ENCODE data around the gene SNCG. TPM values are rescaled to one million over a fixed set of nuclear protein-coding genes. Genes with fewer than 3 reads are reported as not detected.

SNCG gene
- total and polyA plus RNA-seq, 4 experiments from 2014 or later, result not detected

- Histone ChIP-seq H3K4me1 (ENCODE audit: insufficient read depth, low read length) (peaks cover 46% of the 10 kb centered on the region), H3K9me3 (ENCODE audit: control insufficient read depth in 1 of 2, low read length in 2 of 2) (no peaks in the 10 kb centered on the region), H3K27ac (ENCODE audit: low read depth, low read length) (no peak overlapping the region), H3K27me3 (ENCODE audit: insufficient read depth, low read length) (no peaks in the 10 kb centered on the region), H3K4me3 (ENCODE audit: low read length in 2 of 2) (peak overlapping the region in 1 of 2 donors; percentile 23), H3K36me3 (ENCODE audit: insufficient read depth, low read length) (no peaks in the 10 kb centered on the region)
- DNase-seq, result no peak
- H3K27ac Mint-ChIP-seq, result peak overlapping the region; percentile 59 to 87 (median 86)
- intact Hi-C loops (cut with micrococcal nuclease), result loop anchor here (1.0 to 2.0 kb wide), 2 partner anchors 27 to 563 kb away; no protein-coding TSS in a partner anchor
- peak overlapping the region; percentile 56 to 86 (median 80) for H3K4me3 Mint-ChIP-seq
- H3K9me3 Mint-ChIP-seq, result no peaks in the 10 kb centered on the region
- no peaks in the 10 kb centered on the region for H3K36me3 Mint-ChIP-seq
- H3K27me3 Mint-ChIP-seq, result no peaks in the 10 kb centered on the region
- CTCF ChIA-PET (ENCODE audit: partially characterized antibody), result interaction anchor here (0.6 to 6.8 kb wide), 7 partner anchors 9 to 278 kb away, joined by 3 to 97 read pairs (median 4); partner anchors contain the start of gene MMRN2
- POLR2A ChIA-PET (ENCODE audit: partially characterized antibody), result interaction anchor here (1.0 kb wide), 1 partner anchor 129 kb away, joined by 3 read pairs; the partner anchor contains the start of genes GLUD1 and SHLD2
- H3K4me1 Mint-ChIP-seq, result peaks cover 20 to 52% (median 29%) of the 10 kb centered on the region in 4 donors
Observed at GRCh38 chr10:86965986-86966654, 7.7 kb downstream of the SNCG start.

GRCh38 chr10:86967481-86967941, 9.1 kb downstream of the SNCG start:
- H3K4me3 ChIP-seq (ENCODE audit: low read length in 2 of 2), result no peak overlapping the region
- POLR2A ChIA-PET (ENCODE audit: partially characterized antibody), result interaction anchor here (1.2 kb wide), 1 partner anchor 28 kb away, joined by 4 read pairs; no protein-coding TSS in a partner anchor
- no peaks in the 10 kb centered on the region for H3K9me3 ChIP-seq (ENCODE audit: control insufficient read depth in 1 of 2, low read length in 2 of 2)
- Mint-ChIP-seq H3K9me3 (no peaks in the 10 kb centered on the region), H3K27ac (peak overlapping the region in 2 of 7 donors; percentile 27 to 73), H3K4me1 (peaks cover 24 to 58% (median 36%) of the 10 kb centered on the region in 4 donors), H3K36me3 (peaks cover 0 to 2% of the 10 kb centered on the region in 2 donors), H3K27me3 (no peaks in the 10 kb centered on the region), H3K4me3 (peak overlapping the region in 4 of 8 donors; percentile 19 to 49 (median 35))
- CTCF ChIA-PET (ENCODE audit: partially characterized antibody), result interaction anchor here (0.8 to 6.8 kb wide), 6 partner anchors 8 to 279 kb away, joined by 3 to 97 read pairs (median 3); no protein-coding TSS in a partner anchor
- H3K27ac ChIP-seq (ENCODE audit: low read depth, low read length), result no peak overlapping the region
- no peaks in the 10 kb centered on the region for H3K36me3 ChIP-seq (ENCODE audit: insufficient read depth, low read length)
- H3K27me3 ChIP-seq (ENCODE audit: insufficient read depth, low read length), result no peaks in the 10 kb centered on the region
- intact Hi-C loops (cut with micrococcal nuclease), result loop anchor here (2.0 kb wide), 1 partner anchor 565 kb away; no protein-coding TSS in a partner anchor
- H3K4me1 ChIP-seq (ENCODE audit: insufficient read depth, low read length), result peaks cover 54% of the 10 kb centered on the region
- no peak for DNase-seq

GRCh38 chr10:86968271-86968993, 10.0 kb downstream of the SNCG start, which contains the start of gene ADIRF:
Gene ADIRF, plus strand, starts transcription at chr10:86968482. Its CDS starts 63 bp downstream, at chr10:86968545.
- no peak within 1 kb of the TSS for H3K4me3 ChIP-seq (ENCODE audit: low read length in 2 of 2)
- H3K9me3 Mint-ChIP-seq, result no peaks in the 10 kb centered on the region

GRCh38 chr10:86968994-86969355, 10.6 kb downstream of the SNCG start:
- peaks cover 0 to 1% of the 10 kb centered on the region in 2 donors for H3K27me3 Mint-ChIP-seq
- Histone ChIP-seq H3K27me3 (ENCODE audit: insufficient read depth, low read length) (no peaks in the 10 kb centered on the region), H3K4me1 (ENCODE audit: insufficient read depth, low read length) (peaks cover 54% of the 10 kb centered on the region), H3K36me3 (ENCODE audit: insufficient read depth, low read length) (no peaks in the 10 kb centered on the region), H3K27ac (ENCODE audit: low read depth, low read length) (no peak overlapping the region), H3K4me3 (ENCODE audit: low read length in 2 of 2) (no peak overlapping the region), H3K9me3 (ENCODE audit: control insufficient read depth in 1 of 2, low read length in 2 of 2) (no peaks in the 10 kb centered on the region)
- peaks cover 27 to 62% (median 41%) of the 10 kb centered on the region in 4 donors for H3K4me1 Mint-ChIP-seq
- H3K4me3 Mint-ChIP-seq, result peak overlapping the region in 4 of 8 donors; percentile 27 to 68 (median 48)
- DNase-seq, result no peak
- POLR2A ChIA-PET (ENCODE audit: partially characterized antibody), result interaction anchor here (0.6 to 3.1 kb wide), 5 partner anchors 8 to 222 kb away, joined by 3 to 26 read pairs (median 3); partner anchors contain the start of gene GLUD1
- intact Hi-C loops (cut with micrococcal nuclease), result no loop called here
- CTCF ChIA-PET (ENCODE audit: partially characterized antibody), result interaction anchor here (1.3 to 6.8 kb wide), 3 partner anchors 12 to 29 kb away, joined by 3 to 97 read pairs (median 7); partner anchors contain the start of gene MMRN2
- H3K27ac Mint-ChIP-seq, result peak overlapping the region in 2 of 7 donors; percentile 52 to 96
- H3K9me3 Mint-ChIP-seq, result no peaks in the 10 kb centered on the region
- peaks cover 0 to 4% of the 10 kb centered on the region in 2 donors for H3K36me3 Mint-ChIP-seq

More at GRCh38 chr10:86968271-86968993, 10.0 kb downstream of the SNCG start, which contains the start of gene ADIRF:
- Histone ChIP-seq H3K27ac (ENCODE audit: low read depth, low read length) (no peak within 1 kb of the TSS), H3K27me3 (ENCODE audit: insufficient read depth, low read length) (no peaks in the 10 kb centered on the region), H3K36me3 (ENCODE audit: insufficient read depth, low read length) (no peaks in the 10 kb centered on the region), H3K9me3 (ENCODE audit: control insufficient read depth in 1 of 2, low read length in 2 of 2) (no peaks in the 10 kb centered on the region), H3K4me1 (ENCODE audit: insufficient read depth, low read length) (peaks cover 54% of the 10 kb centered on the region)
- Mint-ChIP-seq H3K36me3 (peaks cover 0 to 4% of the 10 kb centered on the region in 2 donors), H3K27ac (peak within 1 kb of the TSS in 3 of 7 donors; percentile 52 to 96 (median 73)), H3K27me3 (peaks cover 0 to 1% of the 10 kb centered on the region in 2 donors), H3K4me3 (peak within 1 kb of the TSS; percentile 27 to 68 (median 42)), H3K4me1 (peaks cover 27 to 62% (median 41%) of the 10 kb centered on the region in 4 donors)
- CTCF ChIA-PET (ENCODE audit: partially characterized antibody), result interaction anchor here (0.5 to 6.8 kb wide), 5 partner anchors 11 to 96 kb away, joined by 3 to 97 read pairs (median 4); partner anchors contain the start of gene MMRN2
- intact Hi-C loops (cut with micrococcal nuclease), result no loop called here
- DNase-seq, result peak in 1 of 5 donors; percentile 11
- POLR2A ChIA-PET (ENCODE audit: partially characterized antibody), result interaction anchor here (0.6 to 3.1 kb wide), 4 partner anchors 18 to 221 kb away, joined by 3 to 26 read pairs (median 5); partner anchors contain the start of gene GLUD1

- Histone ChIP-seq H3K36me3 (ENCODE audit: insufficient read depth, low read length) (no peaks in the 10 kb centered on the region), H3K27me3 (ENCODE audit: insufficient read depth, low read length) (no peaks in the 10 kb centered on the region), H3K4me3 (ENCODE audit: low read length in 2 of 2) (no peak overlapping the region), H3K9me3 (ENCODE audit: control insufficient read depth in 1 of 2, low read length in 2 of 2) (no peaks in the 10 kb centered on the region), H3K27ac (ENCODE audit: low read depth, low read length) (no peak overlapping the region), H3K4me1 (ENCODE audit: insufficient read depth, low read length) (peaks cover 54% of the 10 kb centered on the region)
- Mint-ChIP-seq H3K27ac (peak overlapping the region in 6 of 7 donors; percentile 43 to 96 (median 68)), H3K9me3 (no peaks in the 10 kb centered on the region), H3K4me1 (peaks cover 27 to 62% (median 41%) of the 10 kb centered on the region in 4 donors), H3K27me3 (peaks cover 0 to 1% of the 10 kb centered on the region in 2 donors), H3K4me3 (peak overlapping the region; percentile 41 to 88 (median 49)), H3K36me3 (peaks cover 0 to 4% of the 10 kb centered on the region in 2 donors)
- ChIA-PET POLR2A (ENCODE audit: partially characterized antibody) (interaction anchor here (0.6 to 3.1 kb wide), 7 partner anchors 9 to 124 kb away, joined by 3 to 26 read pairs (median 6); partner anchors contain the start of gene GLUD1), CTCF (ENCODE audit: partially characterized antibody) (interaction anchor here (0.8 to 6.8 kb wide), 4 partner anchors 9 to 30 kb away, joined by 3 to 97 read pairs (median 6); partner anchors contain the start of gene MMRN2)
- intact Hi-C loops (cut with micrococcal nuclease), result no loop called here
- DNase-seq, result no peak
Observed at GRCh38 chr10:86969421-86970041, 11.1 kb downstream of the SNCG start.
